AG08395 (cell line): ENCODE data around the gene CEMIP.
"Not testable (repeated sequence)": the region's sequence is repeated elsewhere in the genome, so short reads cannot be mapped to it uniquely, and the experiment has no call there.

Experiments used
- DNase-seq: peaks from one replicate; pipeline ENCODE4 v3.0.0; 2012; ENCODE audit warnings: mixed read lengths, low spot score

Gene CEMIP

DNA sequence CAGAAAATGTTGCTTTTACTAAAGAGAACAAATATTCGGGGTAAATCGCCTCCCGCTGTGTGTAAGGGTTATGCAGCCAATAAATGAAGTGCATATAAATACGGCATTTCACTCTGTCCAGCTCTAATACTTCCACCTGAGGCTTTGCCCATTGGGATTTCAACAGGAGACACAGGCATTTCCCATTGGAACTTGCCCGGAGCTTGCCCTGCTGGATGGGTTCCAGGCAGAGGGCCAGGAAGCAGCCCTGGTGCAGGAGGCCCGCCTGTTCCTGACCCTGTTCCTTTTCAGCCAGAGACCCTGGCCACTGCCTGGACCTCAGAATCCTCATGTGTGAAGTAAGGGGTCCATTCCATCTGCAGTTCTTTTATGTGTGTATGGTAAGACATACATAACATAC, 17.4 kb upstream of the CEMIP start:
- DNase-seq, result no peak

DNA sequence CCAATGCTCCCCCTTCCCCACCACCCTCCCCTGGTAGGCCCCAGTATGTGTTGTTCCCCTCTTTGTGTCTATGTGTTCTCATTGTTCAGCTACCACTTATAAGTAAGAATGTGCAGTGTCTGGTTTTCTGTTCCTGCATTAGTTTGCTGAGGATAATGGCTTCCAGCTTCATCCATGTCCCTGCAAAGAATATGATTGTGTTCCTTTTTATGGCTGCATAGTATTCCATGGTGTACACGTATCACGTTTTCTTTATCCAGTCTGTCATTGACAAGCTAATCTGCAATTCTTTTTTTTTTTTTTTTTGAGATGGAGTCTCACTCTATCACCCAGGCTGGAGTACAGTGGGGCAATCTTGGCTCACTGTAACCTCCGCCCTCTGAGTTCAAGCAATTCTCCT, 15.9 kb upstream of the CEMIP start:
- not testable (repeated sequence) for DNase-seq

DNA sequence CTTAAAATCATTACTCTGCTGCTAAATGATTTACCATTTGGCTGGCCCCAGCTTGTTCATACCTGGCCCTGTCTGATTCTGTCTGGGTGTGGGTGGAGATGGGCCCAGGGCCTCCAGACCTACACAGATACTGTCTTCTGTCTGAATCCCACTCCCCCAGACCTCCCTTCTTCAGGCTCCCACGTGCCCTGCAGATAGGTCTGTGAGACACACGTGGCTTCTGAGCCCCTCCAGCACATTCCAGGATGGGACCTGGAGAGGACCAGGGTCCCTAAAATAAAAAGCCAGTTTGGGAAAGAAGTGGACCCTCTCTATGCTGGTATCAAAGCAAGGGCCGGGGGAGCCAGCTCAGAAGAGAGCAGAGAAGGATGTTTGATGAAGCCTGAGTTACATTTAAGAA, 14.6 kb upstream of the CEMIP start:
- DNase-seq, result no peak

DNA sequence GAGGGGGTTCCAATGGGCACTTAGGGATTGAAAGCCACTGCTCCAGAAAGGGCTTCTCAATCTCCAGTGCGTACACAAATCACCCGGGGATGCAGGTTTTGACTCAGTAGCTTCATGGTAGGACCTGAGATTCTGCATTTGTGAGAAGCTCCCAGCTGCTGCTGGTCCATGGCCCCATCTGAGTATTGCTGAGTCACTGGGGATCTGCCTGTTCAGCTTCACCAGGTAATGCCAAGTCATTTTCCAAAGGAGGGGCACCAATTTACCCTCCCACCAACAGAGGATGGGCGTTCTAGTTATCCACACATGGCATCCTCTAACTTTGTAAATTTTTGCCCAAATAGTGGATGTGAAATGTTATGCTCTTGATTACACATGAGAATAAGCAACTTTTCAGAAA, 12.9 kb upstream of the CEMIP start:
- DNase-seq, result no peak

DNA sequence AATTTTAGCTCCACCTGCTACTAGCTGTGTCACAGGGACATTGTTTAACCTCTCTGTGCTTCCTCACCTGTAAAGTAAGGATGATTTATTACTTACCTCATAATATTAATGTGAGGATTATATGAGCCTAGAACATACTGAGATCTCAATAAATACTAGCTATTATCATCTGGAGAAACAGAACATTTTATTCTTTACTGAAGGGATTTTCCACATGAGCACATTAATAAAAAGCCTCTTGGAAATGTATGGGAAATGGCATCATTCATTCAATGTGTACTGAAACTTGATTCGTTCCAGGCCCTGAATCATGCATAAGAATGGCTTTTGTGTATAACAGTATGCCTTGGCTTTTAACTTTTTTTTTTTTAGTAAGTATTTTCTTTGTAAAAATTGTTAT, 11.0 kb upstream of the CEMIP start:
- DNase-seq, result no peak

DNA sequence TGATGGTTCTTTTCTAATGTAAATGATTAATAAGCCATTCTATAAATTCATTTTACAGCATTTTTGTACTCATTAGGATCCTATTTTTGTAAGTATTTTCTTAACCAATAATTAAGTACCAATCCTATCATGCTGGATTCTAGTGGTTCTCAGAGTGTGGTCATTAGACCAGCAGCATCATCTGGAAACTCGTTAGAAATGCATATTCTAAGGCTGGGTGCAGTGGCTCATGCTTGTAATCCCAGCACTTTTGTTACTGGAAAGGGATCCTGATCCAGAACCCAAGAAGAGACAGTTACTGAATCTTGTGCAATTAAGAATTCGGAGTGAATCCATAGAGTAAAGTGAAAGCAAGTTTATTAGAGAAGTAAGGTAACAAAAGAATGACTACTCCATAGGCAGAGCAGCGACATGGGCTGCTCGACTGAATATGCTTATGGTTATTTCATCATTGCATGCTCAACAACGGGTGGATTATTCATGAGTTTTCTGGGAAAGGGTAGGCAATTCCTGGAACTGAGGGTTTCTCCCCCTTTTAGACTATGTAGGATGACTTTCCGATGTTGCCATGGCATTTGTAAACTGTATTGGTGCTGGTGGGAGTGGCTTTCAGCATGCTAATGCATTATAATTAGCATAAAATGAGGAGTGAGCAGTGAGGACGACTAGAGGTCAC, 9.9 kb upstream of the CEMIP start:
- DNase-seq, result no peak

DNA sequence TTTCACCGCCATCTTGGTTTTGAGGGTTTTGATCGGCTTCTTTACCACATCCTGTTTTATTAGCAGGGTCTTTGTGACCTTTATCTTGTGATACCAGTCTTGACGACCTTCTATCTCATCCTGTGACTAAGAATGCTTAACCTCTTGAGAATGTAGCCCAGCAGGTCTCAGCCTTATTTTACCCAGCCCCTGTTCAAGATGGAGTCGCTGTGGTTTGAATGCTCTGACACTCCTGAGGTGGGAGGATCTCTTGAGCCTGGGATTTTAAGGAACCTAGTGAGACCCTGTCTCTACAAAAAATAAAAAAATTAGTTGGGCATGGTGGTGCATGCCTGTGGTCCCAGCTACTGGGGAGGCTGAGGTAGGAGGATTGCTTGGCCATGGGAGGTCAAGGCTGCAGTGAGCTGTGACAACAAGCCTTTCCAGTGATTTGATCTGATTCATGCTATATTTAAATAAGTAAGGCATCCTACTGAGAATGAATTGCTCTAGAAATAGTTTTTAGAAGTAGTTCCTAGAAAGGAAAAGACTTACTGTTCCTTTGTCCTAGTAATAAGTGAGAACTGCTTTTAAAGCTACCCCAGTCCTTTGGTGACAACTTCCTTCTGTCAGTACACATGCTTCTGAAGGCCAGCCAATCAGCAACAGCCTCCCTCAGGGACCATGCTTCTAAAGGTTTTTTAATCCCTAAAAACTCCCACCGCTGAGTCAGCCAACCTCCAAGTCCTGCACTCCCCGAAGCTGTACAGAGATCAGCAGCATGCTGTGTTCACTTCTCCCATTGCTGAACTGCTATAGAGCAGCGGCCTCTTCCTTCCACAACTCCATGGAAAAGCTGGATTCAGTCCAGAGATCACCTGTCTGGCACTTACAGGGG, 9.1 kb upstream of the CEMIP start:
- no peak for DNase-seq

DNA sequence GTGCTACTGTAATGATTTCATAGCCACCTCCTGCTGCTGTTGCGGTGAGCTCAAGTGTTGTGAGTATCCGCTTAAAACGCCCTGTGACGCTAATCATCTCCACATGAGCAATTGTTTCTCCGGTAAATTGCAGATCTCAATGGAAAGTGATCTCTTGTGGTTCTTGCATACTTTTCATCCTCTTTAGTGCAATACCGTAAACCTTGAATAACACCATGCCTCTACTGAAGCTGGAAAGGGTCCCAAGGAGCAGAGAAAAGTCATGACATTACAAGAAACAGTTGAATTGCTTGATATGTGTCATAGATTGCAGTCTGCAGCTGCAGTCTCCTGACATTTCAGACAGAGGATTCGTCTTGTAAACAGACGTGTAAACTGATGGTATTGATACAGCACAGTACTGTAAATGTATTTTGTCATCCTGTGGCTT, 6.0 kb upstream of the CEMIP start:
- DNase-seq, result no peak

DNA sequence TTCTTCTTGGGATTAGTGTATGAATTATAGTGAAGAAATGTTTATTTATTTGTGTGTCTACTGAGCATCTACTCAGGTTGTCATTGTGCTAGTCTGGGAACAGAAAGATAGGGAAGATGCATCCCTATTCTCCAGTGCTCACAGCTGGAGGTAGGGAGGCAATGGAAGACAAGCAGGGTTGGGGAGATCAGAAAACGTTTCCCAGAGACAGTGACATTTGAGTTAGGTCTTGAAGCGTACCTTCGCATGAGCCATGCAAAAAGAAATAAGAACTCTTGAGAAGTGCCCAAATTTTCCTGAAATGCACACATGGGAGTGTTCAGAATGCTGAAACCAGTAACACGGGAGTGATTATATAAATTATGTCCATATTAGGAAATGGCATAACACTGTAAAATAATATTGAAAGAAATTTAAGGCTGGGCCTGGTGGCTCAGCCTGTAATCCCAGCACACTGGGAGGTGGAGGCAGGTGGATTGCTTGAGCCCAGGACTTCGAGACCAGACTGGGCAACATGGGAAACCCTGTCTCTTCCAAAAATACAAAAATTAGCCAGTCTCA, 5.3 kb upstream of the CEMIP start:
- no peak for DNase-seq

DNA sequence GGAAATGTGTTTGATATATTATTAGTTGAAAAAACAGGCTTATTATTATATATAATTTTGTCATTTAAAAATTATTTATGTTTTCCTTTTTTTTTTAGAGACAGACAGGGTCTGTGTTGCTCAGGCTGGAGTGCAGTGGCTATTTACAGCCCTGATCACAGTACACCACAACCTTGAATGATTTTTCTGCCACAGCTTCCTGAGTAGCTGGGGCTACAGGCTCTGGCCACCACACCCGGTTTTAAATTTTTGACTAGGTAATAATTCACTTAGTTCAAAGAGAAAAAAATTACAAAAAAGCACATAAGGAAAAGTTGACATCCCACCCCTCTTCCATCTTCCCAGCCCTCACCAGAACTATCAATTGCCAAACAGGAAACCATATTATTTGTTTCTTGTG, 4.7 kb upstream of the CEMIP start:
- no peak for DNase-seq

DNA sequence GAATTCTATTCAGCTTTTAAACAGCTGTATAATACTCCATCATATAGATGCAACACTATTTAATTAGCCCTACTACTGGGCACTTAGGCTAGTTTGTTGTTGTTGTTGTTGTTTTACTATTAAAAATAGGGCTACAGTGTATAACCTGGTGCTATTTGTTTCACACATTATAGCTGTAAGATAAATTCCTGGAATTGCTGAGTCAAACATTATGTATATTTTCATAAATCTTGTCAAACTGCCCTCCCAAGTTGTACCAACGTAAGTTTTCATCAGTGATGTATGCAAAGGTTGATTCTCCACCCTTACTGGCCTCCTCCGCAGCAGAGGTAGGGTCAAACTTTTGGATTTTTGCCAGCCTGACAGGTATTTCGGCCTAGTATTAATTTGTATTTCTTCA, 3.8 kb upstream of the CEMIP start:
- DNase-seq, result no peak

DNA sequence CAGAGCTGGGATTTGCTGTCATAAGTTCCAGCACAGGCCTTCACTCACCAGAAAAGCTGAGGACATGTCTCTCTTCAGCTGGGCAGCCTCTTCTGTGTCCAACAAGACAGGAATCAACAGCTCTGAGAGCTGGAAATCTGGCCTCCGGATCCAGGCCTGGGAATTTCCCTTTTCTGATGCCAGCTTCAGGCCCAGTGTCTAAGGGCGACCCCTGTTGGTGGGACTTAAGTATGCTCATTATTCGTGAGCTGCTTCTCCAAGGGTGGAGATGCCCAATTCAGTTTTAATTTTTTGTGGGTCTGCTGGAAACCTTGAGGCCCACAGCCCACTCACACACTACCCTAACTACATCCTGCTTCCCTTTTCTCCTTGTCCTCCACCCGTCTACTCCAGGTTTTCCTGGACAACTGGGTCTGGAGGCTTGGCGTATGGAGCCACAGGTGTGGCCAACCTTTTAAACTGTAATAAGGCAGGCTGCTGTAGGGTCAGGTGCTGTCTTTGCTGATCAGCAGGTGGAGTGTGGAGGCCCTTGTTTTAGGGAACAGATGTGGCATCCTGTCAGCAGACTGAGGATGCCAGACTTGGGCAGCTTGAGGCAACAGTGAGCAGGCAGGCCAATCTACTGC, 2.6 kb upstream of the CEMIP start:
- DNase-seq, result no peak

DNA sequence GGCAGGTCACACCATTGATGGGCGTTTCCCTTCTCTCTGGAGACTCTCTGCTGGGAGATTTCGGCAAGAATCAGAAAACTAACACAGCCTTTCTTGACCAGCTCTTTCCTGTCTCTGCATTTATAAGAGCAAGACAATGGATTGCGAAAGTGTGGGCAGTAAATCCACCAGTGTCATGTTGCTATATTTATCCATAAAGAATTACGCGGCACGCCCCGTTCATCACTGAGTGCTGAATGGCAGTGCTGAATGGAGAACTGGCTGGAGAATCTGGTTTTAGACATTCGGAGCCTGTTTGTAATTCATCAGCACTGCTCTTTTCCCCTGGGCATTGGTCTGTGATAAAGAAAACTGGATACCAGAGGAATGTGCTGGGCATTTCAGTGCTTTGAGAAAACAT, 2.0 kb upstream of the CEMIP start:
- DNase-seq, result peak; percentile 88

DNA sequence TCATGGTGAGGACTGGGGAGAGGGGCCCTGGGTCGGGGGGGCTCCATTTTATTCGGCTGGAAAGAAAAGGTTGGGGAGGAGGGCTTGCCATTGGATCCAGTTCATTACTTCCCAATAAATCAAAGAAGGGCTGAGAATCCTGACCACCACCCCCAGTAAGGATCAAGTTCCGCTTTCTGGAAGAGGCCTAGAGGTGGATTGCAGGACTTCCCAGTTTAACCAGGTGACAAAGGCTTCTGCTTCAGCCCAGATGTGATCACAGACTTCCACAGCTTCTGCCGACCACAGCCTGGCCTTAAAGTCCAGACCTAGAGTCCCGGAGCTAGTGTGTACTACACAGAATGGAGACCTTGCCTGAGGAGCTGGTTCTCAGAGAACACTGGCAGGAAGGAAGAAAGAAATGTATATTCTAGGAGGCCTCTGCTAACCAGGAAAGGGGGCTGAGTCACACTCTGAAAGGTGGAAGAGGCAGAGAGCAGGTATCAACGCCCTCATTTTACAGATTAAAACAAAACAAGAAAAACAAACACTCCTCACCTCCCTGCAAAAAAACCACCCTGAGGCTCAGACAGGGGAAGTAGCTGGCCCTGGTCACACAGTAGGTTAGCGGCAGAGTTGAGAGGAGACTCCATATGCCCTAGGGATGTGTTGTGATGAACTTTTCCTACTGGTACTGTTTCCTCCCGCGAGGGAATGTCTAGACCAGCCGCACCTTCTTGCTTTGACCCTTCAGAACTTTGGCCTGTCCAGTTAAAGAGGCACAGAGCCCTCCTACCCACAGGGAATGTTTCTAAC, 1.1 kb upstream of the CEMIP start:
- no peak for DNase-seq

DNA sequence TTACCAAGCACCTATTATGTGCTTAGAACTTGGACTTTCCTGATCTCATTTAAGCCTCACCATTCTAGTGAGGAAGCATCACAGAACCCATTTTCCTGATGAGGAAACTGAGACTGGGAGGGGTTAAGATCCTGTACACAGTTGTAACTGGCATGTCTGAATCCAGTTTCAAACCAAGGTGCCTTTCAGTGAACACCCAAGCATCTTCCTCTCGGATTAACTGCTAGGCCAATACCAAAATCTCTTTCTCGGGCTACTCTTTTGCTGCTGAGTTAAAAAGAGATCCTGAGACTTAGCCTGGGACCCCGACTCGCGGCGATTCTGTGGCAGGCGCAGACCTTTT, 578 bp upstream of the CEMIP start:
- no peak for DNase-seq

DNA sequence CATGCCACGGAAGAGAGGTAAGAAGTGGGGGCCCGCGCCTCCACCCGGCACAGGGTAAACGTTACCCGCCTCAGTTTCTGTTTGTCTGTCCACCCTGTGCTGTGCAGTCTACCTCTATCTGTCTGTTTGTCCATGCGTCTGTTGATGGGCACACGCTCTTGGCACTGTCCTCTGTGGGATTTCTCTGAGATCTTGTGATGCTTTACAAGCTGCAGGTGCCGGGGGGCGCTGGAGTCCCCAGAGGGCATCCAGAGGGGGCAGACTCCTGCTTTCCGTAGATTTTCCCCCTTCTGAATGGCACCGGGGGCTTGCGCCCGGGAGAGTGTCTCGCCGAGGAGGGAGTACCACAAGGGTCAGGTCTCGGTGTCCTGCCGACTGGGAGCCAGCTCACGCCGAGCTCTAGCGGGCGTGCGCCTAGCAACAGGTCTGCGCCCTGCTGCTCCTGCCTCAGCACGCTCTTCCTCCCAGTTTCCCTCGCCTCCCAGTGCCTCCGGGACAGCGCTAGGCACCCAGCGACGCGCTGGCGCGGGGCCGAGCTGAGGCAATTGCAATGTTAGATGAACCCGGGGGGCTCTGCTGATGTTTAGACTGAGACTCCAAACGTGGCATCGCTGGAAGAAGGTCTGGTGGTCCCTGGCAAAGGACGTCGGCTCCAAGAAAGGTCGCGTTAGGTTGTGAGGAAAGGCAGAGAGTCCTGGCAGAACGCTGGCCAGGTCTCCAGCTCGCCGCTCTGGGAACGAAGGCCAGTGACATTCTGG, 667 bp downstream of the CEMIP start:
- DNase-seq, result peak; percentile 51

DNA sequence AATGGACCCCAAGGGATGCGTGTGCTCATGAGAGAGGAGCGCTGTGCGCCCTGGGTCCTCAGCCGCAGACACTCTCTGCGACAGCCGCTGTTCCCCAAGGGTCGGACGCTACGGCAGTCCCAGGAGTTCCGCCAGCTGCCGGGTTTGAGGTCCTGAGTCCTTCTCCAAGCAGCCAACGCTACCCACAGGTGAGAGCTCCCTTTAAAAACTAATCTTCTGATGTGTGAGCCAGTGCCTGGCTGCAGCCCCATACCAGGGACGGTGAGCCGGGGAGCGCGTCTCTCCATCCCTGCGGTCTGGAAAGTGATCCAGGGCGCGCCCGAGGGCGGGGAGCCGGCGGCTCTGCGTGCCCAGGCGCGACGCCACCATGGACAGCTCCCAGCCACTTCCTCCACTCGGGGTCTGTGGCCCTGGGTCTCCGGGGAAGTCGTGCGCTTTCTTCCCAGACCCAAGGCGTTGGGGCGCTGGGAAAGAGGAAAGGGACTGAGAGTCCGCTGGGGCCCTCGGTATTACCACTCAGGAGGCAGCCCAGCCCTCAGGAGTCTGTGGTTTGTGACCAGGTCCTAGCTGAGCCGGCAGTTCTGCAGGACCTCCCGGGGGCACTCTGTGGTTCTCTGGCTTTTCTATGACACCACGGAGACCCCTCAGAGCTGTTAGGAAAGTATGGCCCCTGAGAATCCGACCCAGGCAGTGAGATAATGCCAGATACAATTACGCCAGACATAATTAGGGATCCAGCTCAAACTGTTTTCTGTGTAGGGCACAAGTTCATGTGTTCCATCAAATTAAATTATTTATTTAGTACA, 1.4 kb downstream of the CEMIP start:
- peak; percentile 64 for DNase-seq

DNA sequence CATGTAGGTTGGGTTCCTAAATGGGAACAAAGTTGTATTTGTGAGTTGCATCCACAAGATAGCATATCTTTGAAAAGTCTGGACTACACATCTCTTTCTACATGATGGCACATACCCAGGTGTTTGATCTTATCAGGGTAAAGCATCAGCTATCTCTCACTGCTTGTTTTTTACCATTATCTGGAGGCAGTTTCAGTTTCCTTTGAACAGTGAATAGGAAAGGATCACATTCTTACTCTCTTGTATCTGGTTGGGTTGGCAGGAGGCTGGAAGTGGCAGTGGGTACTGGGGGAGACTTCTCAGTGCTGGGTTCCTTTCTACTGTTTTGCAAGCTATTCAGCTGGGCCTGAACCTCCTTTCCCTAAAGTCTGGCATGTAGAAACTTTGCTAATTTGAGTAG, 4.1 kb downstream of the CEMIP start:
- no peak for DNase-seq

DNA sequence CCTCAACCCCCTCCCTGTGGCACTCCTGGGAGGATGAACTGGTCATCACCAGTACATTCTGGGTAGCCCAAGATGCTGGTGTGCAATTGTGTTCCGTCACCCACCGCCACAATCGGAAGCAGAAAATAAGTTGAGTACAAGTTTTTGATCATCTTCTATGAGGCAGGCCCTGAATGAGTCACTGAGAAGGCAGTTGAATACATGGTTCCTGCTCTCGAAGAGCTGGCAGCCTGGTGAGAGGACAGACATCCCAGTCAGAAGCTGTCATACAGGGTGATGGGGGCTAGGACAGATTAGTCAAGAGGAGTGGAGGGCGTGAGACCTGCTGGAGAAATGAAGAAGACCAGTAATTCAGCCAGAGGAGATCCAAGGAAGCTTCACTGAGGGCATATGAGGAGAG, 6.2 kb downstream of the CEMIP start:
- no peak for DNase-seq

DNA sequence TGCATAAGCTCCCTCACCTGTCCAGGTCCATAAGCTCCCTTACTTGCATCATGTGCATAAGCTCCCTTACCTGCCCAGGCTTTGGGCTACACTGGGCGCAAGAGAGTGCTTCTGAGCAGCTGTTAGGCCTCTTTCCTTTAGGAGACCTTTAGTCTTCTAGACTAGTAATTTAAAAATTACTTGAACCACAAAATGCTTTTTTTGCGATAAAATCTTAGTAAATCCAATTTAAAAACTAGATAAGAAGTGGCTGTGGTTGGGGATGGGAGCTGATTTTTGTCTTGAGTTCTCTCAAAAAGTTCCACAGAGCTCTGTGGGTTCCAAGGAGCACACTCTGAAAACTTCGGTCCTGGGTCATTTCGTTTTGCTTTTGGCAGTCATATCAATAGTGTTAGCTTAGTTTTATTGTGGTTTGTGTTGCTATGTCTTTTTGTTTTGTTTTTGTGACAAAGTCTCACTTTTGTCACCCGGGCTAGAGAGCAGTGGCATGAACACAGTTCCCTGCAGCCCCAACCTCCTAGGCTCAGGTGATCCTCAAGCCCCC, 6.7 kb downstream of the CEMIP start:
- no peak for DNase-seq
